Stimulated activated CD8-positive, alpha-beta memory T cell treated with anti-CD3 and anti-CD28 coated beads, Interleukin-7, amount 100 ng/mL, for 48 hours (primary cell): Measurements from ENCODE around the gene LIPE.
"Not testable (repeated sequence)": the region's sequence is repeated elsewhere in the genome, so short reads cannot be mapped to it uniquely, and the experiment has no call there.

Experiments
- DNase-seq, 2 donors: peaks; one replicate each; pipeline ENCODE4 v3.0.0-alpha.2; 2020; ENCODE audit warnings: low read depth in 1 of 2; ENCODE audit errors: extremely low read depth in 1 of 2

Gene LIPE

GRCh38 chr19:42427313-42427712, at the start of gene LIPE:
Gene LIPE, minus strand, starts transcription at chr19:42427388. Its CDS starts 239 bp downstream, at chr19:42427149.
- no peak for DNase-seq

- DNase-seq, result no peak
Measured at GRCh38 chr19:42475366-42475765, 48.2 kb upstream of the LIPE start.

GRCh38 chr19:42474743-42475142, 47.6 kb upstream of the LIPE start:
- DNase-seq, result no peak

GRCh38 chr19:42473686-42474085, 46.5 kb upstream of the LIPE start:
- DNase-seq, result no peak

GRCh38 chr19:42472402-42473147, 45.4 kb upstream of the LIPE start:
- no peak for DNase-seq

GRCh38 chr19:42471554-42472249, 44.5 kb upstream of the LIPE start:
- DNase-seq, result no peak

- DNase-seq, result peak in 1 of 2 donors; percentile 30
Measured at GRCh38 chr19:42469311-42470235, 42.4 kb upstream of the LIPE start.

GRCh38 chr19:42468273-42468796, 41.1 kb upstream of the LIPE start:
- DNase-seq, result no peak

- DNase-seq, result no peak
Measured at GRCh38 chr19:42467183-42467760, 40.1 kb upstream of the LIPE start.

GRCh38 chr19:42466521-42467182, 39.5 kb upstream of the LIPE start:
- DNase-seq, result no peak

- DNase-seq, result no peak
Measured at GRCh38 chr19:42465827-42466280, 38.7 kb upstream of the LIPE start.

- no peak for DNase-seq
Measured at GRCh38 chr19:42461700-42462324, 34.6 kb upstream of the LIPE start.

- DNase-seq, result not testable (repeated sequence)
Measured at GRCh38 chr19:42461231-42461630, 34.0 kb upstream of the LIPE start.

GRCh38 chr19:42459926-42460325, 32.7 kb upstream of the LIPE start:
- DNase-seq, result no peak

GRCh38 chr19:42455621-42456081, 28.5 kb upstream of the LIPE start:
- DNase-seq, result no peak

- no peak for DNase-seq
Measured at GRCh38 chr19:42455086-42455485, 27.9 kb upstream of the LIPE start.

- no peak for DNase-seq
Measured at GRCh38 chr19:42452590-42452989, 25.4 kb upstream of the LIPE start.

- peak; percentile 36 to 62 for DNase-seq
Measured at GRCh38 chr19:42450314-42450934, 23.2 kb upstream of the LIPE start.

GRCh38 chr19:42448306-42448705, 21.1 kb upstream of the LIPE start:
- not testable (repeated sequence) for DNase-seq
